Panc1 (cell line): ENCODE data around the gene PDYN. TPM values are rescaled to one million over a fixed set of nuclear protein-coding genes. Genes with fewer than 3 reads are reported as not detected.

ENCODE experiments used
- ATAC-seq: fragments of 200-7000 bp; cut with Tn5 transposase; 2 replicates; pipeline ENCODE4 v1.9.1; 2020; ENCODE audit warnings: mild to moderate bottlenecking, moderate library complexity
- BruUV-seq: library from RNA; stranded (reverse); fragments of 400-500 nt; replicated peaks from 2 replicates; lab custom pipeline; 2021; lab: Mats Ljungman, UMichigan
- CTCF ChIA-PET: fragments of 300-600 bp; sonication (Branson Sonifier 250); formaldehyde crosslinking; loops from one replicate; lab custom pipeline; 2022; ENCODE audit warnings: antibody characterized with exemption; lab: Charles Lee
- POLR2A ChIA-PET: fragments of 300-600 bp; sonication (Branson Sonifier 250); formaldehyde crosslinking; loops from one replicate; lab custom pipeline; 2022; ENCODE audit warnings: antibody characterized with exemption; lab: Charles Lee
- DNase-seq: peaks from one replicate; pipeline ENCODE4 v3.0.0-alpha.2; 2010; ENCODE audit warnings: low read depth, low spot score
- H3K27ac ChIP-seq: 2 replicates; pipeline ENCODE4 v1.5.1; 2011; ENCODE audit warnings: mild to moderate bottlenecking, low read length, inconsistent platforms
- H3K27me3 ChIP-seq: fragments of 200-500 bp; sonication (Bioruptor generic); 2 replicates; pipeline ENCODE4 v1.6.0; 2014; ENCODE audit warnings: low read length, inconsistent platforms; ENCODE audit not compliant: control insufficient read depth, insufficient read depth
- H3K36me3 ChIP-seq: fragments of 200-500 bp; sonication (Bioruptor generic); 2 replicates; pipeline ENCODE4 v1.5.1; 2014; ENCODE audit warnings: inconsistent platforms, mild to moderate bottlenecking, low read length, moderate library complexity; ENCODE audit not compliant: control insufficient read depth, insufficient read depth
- H3K4me1 ChIP-seq: 2 replicates; pipeline ENCODE4 v1.5.1; 2011; ENCODE audit warnings: inconsistent platforms, mild to moderate bottlenecking, low read length, moderate library complexity; ENCODE audit not compliant: control insufficient read depth, insufficient read depth
- H3K4me3 ChIP-seq, 2 experiments: 2 replicates each; pipeline ENCODE4 v1.5.1; 2011 to 2012; ENCODE audit warnings: low read depth in 2 of 2, low read length in 2 of 2, mild to moderate bottlenecking in 2 of 2, inconsistent platforms in 1 of 2, moderate library complexity in 1 of 2
- H3K9me3 ChIP-seq: fragments of 200-500 bp; sonication (Bioruptor generic); 2 replicates; pipeline ENCODE4 v1.5.1; 2014; ENCODE audit warnings: low read depth, mild to moderate bottlenecking, inconsistent platforms, low read length, moderate library complexity; ENCODE audit not compliant: control insufficient read depth, insufficient read depth
- POLR2AphosphoS5 ChIP-seq: IDR thresholded peaks from 2 replicates; pipeline ENCODE4 v1.6.1; 2012; ENCODE audit warnings: mild to moderate bottlenecking, low read depth, low read length, moderate library complexity
- SIN3A ChIP-seq: IDR thresholded peaks from 2 replicates; pipeline ENCODE4 v1.6.1; 2012; ENCODE audit warnings: low read depth, mild to moderate bottlenecking, low read length, moderate library complexity, borderline replicate concordance; ENCODE audit not compliant: insufficient read depth
- TCF7L2 ChIP-seq: IDR thresholded peaks from 2 replicates; pipeline ENCODE4 v1.6.1; 2011; ENCODE audit warnings: mild to moderate bottlenecking, low read depth, low read length, inconsistent platforms
- in situ Hi-C: cut with HindIII; loops from 2 replicates; pipeline ENCODE4 v1.10.0; 2016; ENCODE audit warnings: low sequenced_read_pairs, low pct_unique_long_range_greater_than_20kb
- intact Hi-C: fragments of 100-400 bp; cut with micrococcal nuclease; formaldehyde crosslinking; loops from one replicate; pipeline ENCODE4 v1.10.0; 2022; ENCODE audit not compliant: unreplicated experiment
- total RNA-seq: library from RNA; stranded (reverse); gene quantifications from one replicate; pipeline ENCODE4 v1.2.1, GENCODE V29; 2021; ENCODE audit not compliant: unreplicated experiment
- TF ChIP-seq, protein P1 (sequence below), 2 experiments: IDR thresholded peaks; 2 replicates each; pipeline ENCODE4 v1.6.1; 2011 to 2012; ENCODE audit warnings: low read depth in 2 of 2, control low read depth in 1 of 2, low read length in 1 of 2, mild to moderate bottlenecking in 1 of 2, moderate library complexity in 1 of 2; ENCODE audit not compliant: insufficient read depth in 1 of 2
- TF ChIP-seq, protein P2 (sequence below): fragments of 450-650 bp; IDR thresholded peaks from 2 replicates; pipeline ENCODE4 v1.5.1; 2017; ENCODE audit warnings: mild to moderate bottlenecking

PDYN gene
- total RNA-seq, 1 experiment from 2014 or later: not detected

- ChIA-PET POLR2A (no interaction called here), CTCF (no interaction called here)
- Histone ChIP-seq H3K27me3 (peaks cover 8% of the 10 kb centered on the region), H3K27ac (no peak overlapping the region), H3K9me3 (no peaks in the 10 kb centered on the region), H3K4me1 (no peaks in the 10 kb centered on the region), H3K36me3 (no peaks in the 10 kb centered on the region), H3K4me3 (no peak overlapping the region)
- ATAC-seq: no peak
- intact Hi-C loops (no loop called here), in situ Hi-C loops (no loop called here)
- no peak for DNase-seq
- TF ChIP-seq, protein P1, sequence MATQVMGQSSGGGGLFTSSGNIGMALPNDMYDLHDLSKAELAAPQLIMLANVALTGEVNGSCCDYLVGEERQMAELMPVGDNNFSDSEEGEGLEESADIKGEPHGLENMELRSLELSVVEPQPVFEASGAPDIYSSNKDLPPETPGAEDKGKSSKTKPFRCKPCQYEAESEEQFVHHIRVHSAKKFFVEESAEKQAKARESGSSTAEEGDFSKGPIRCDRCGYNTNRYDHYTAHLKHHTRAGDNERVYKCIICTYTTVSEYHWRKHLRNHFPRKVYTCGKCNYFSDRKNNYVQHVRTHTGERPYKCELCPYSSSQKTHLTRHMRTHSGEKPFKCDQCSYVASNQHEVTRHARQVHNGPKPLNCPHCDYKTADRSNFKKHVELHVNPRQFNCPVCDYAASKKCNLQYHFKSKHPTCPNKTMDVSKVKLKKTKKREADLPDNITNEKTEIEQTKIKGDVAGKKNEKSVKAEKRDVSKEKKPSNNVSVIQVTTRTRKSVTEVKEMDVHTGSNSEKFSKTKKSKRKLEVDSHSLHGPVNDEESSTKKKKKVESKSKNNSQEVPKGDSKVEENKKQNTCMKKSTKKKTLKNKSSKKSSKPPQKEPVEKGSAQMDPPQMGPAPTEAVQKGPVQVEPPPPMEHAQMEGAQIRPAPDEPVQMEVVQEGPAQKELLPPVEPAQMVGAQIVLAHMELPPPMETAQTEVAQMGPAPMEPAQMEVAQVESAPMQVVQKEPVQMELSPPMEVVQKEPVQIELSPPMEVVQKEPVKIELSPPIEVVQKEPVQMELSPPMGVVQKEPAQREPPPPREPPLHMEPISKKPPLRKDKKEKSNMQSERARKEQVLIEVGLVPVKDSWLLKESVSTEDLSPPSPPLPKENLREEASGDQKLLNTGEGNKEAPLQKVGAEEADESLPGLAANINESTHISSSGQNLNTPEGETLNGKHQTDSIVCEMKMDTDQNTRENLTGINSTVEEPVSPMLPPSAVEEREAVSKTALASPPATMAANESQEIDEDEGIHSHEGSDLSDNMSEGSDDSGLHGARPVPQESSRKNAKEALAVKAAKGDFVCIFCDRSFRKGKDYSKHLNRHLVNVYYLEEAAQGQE (IDR thresholded peaks at IDR 0.05; ENCODE audit: insufficient read depth in 1 of 2, low read depth in 2 of 2, low read length in 1 of 2): no peak
- TF ChIP-seq POLR2AphosphoS5 (no peak), TCF7L2 (no peak), SIN3A (no peak)
- TF ChIP-seq, protein P2, sequence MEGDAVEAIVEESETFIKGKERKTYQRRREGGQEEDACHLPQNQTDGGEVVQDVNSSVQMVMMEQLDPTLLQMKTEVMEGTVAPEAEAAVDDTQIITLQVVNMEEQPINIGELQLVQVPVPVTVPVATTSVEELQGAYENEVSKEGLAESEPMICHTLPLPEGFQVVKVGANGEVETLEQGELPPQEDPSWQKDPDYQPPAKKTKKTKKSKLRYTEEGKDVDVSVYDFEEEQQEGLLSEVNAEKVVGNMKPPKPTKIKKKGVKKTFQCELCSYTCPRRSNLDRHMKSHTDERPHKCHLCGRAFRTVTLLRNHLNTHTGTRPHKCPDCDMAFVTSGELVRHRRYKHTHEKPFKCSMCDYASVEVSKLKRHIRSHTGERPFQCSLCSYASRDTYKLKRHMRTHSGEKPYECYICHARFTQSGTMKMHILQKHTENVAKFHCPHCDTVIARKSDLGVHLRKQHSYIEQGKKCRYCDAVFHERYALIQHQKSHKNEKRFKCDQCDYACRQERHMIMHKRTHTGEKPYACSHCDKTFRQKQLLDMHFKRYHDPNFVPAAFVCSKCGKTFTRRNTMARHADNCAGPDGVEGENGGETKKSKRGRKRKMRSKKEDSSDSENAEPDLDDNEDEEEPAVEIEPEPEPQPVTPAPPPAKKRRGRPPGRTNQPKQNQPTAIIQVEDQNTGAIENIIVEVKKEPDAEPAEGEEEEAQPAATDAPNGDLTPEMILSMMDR: no peak
- no TSS peak for BruUV-seq
Observed at GRCh38 chr20:1945660-1946059, 48.2 kb downstream of the PDYN start.

GRCh38 chr20:1945134-1945618 lies 48.7 kb downstream of the PDYN start:
- no peak for DNase-seq
- BruUV-seq: no TSS peak
- TF ChIP-seq TCF7L2 (no peak), POLR2AphosphoS5 (no peak), SIN3A (no peak)
- TF ChIP-seq, protein P2: no peak
- TF ChIP-seq, protein P1 (IDR thresholded peaks at IDR 0.05; ENCODE audit: insufficient read depth in 1 of 2, low read depth in 2 of 2, low read length in 1 of 2): no peak
- H3K27ac ChIP-seq: no peak overlapping the region
- ChIA-PET CTCF (no interaction called here), POLR2A (no interaction called here)
- H3K9me3 ChIP-seq: no peaks in the 10 kb centered on the region
- intact Hi-C loops: no loop called here
- in situ Hi-C loops: no loop called here
- no peaks in the 10 kb centered on the region for H3K4me1 ChIP-seq
- peaks cover 8% of the 10 kb centered on the region for H3K27me3 ChIP-seq
- H3K4me3 ChIP-seq: no peak overlapping the region
- no peaks in the 10 kb centered on the region for H3K36me3 ChIP-seq
- no peak for ATAC-seq
